Measurements from ENCODE around the gene KLF15. TPM values are rescaled to one million over a fixed set of nuclear protein-coding genes. Genes with fewer than 3 reads are reported as not detected.

The KLF15 gene
- total and polyA plus RNA-seq, 2 of the 4 experiments (the other 2 are of a cell fraction) = 0.18 to 0.24 TPM

- dilution Hi-C loops (cut with HindIII; ENCODE audit: low sequenced_read_pairs, unreplicated experiment) (no loop called here), in situ Hi-C loops (cut with MboI; ENCODE audit: low sequenced_read_pairs) (no loop called here), intact Hi-C loops (cut with micrococcal nuclease) (no loop called here)
- H2AFZ ChIP-seq (replicated peaks; ENCODE audit: low read length, poor library complexity) = no peak overlapping the region
- H3K9me1 ChIP-seq (ENCODE audit: insufficient read depth, low read length) = no peaks in the 10 kb centered on the region
- no peaks in the 10 kb centered on the region for H3K79me1 ChIP-seq (ENCODE audit: low read depth in 1 of 2, low read length in 2 of 2)
- no peak overlapping the region for H3K23ac ChIP-seq (ENCODE audit: low read depth, low read length)
- TF ChIP-seq SMC3 (IDR thresholded peaks at IDR 0.05; ENCODE audit: low read depth, low read length) (no peak), POLR2A (IDR thresholded peaks at IDR 0.05; ENCODE audit: low read depth, low read length) (no peak), BHLHE40 (IDR thresholded peaks at IDR 0.05; ENCODE audit: low read depth, low read length) (no peak), FOS (IDR thresholded peaks at IDR 0.05; ENCODE audit: low read depth, low read length) (no peak), MXI1 (IDR thresholded peaks at IDR 0.05; ENCODE audit: borderline replicate concordance, low read depth, low read length) (no peak), RAD21 (IDR thresholded peaks at IDR 0.05; ENCODE audit: low read length) (no peak), NFE2L2 (IDR thresholded peaks at IDR 0.05; ENCODE audit: low read depth, low read length) (no peak), ELK1 (IDR thresholded peaks at IDR 0.05; ENCODE audit: borderline replicate concordance, low read depth, low read length) (no peak), RFX5 (IDR thresholded peaks at IDR 0.05; ENCODE audit: low read depth, low read length) (no peak), CTCF (conservative IDR thresholded peaks at IDR 0.05; ENCODE audit: low read depth, low read length) (no peak), MAZ (IDR thresholded peaks at IDR 0.05; ENCODE audit: borderline replicate concordance, low read depth, low read length) (no peak), RCOR1 (IDR thresholded peaks at IDR 0.05; ENCODE audit: insufficient replicate concordance, low read length) (no peak), CHD1 (IDR thresholded peaks at IDR 0.05; ENCODE audit: low read depth, low read length) (no peak), USF2 (IDR thresholded peaks at IDR 0.05; ENCODE audit: low read depth, low read length) (no peak), CEBPB (IDR thresholded peaks at IDR 0.05; ENCODE audit: low read depth, low read length) (no peak)
- peaks cover 48% of the 10 kb centered on the region for H3K27me3 ChIP-seq (ENCODE audit: control insufficient read depth, insufficient read depth, low read length)
- H4K5ac ChIP-seq (ENCODE audit: low read depth, low read length) = no peak overlapping the region
- no peak overlapping the region for H2BK20ac ChIP-seq (ENCODE audit: low read depth, low read length)
- no peak overlapping the region for H3K4me3 ChIP-seq (ENCODE audit: insufficient read depth, low read depth, low read length)
- H3K56ac ChIP-seq (ENCODE audit: extremely low read depth, insufficient read depth, low read length) = no peak overlapping the region
- H2AK5ac ChIP-seq (ENCODE audit: low read depth, low read length) = no peak overlapping the region
- H2AK9ac ChIP-seq (replicated peaks; ENCODE audit: low read depth, low read length, poor library complexity) = no peak overlapping the region
- H2BK120ac ChIP-seq (ENCODE audit: low read depth, low read length) = no peak overlapping the region
- ATAC-seq (ENCODE audit: low read depth) (no peak), DNase-seq (no peak)
- no peak overlapping the region for H3K4ac ChIP-seq (ENCODE audit: low read depth, low read length)
- H4K20me1 ChIP-seq (ENCODE audit: insufficient read depth, low read length) = no peaks in the 10 kb centered on the region
- no peaks in the 10 kb centered on the region for H3K4me1 ChIP-seq (ENCODE audit: control insufficient read depth, insufficient read depth, low read length)
- no peak overlapping the region for H3K9ac ChIP-seq (ENCODE audit: low read depth, low read length)
- no peaks in the 10 kb centered on the region for H3K36me3 ChIP-seq (ENCODE audit: control insufficient read depth, insufficient read depth, low read length)
- ChIA-PET CTCF (no interaction called here), POLR2A (ENCODE audit: unreplicated experiment) (interaction anchor here (0.5 kb wide), 1 partner anchor 48 kb away, joined by 3 read pairs; no protein-coding TSS in a partner anchor)
- no peak overlapping the region for H2BK15ac ChIP-seq (ENCODE audit: low read depth, low read length)
- no peak overlapping the region for H4K91ac ChIP-seq (ENCODE audit: insufficient read depth, low read depth, low read length)
- H3K18ac ChIP-seq (ENCODE audit: low read depth, low read length) = no peak overlapping the region
- no TSS peak for BruUV-seq (replicated peaks)
- no peak overlapping the region for H3K14ac ChIP-seq (replicated peaks; ENCODE audit: low read depth, low read length)
- H3K9me3 ChIP-seq (ENCODE audit: control insufficient read depth, insufficient read depth, low read length) = peaks cover 2% of the 10 kb centered on the region; the same call in 1 of the 2 replicates
- no peak overlapping the region for H2BK5ac ChIP-seq (ENCODE audit: low read depth, low read length, poor library complexity, severe bottlenecking)
- 82% methylated on average over 3 of the region's 9 CpGs; no CpG with 5 or more reads in 1 of the 2 experiments for WGBS, 2 experiments (ENCODE audit: extremely low coverage in 2 of 2, insufficient read length in 1 of 2)
- no peak overlapping the region for H3K4me2 ChIP-seq (ENCODE audit: low read depth, low read length)
- H4K8ac ChIP-seq (ENCODE audit: low read depth in 2 of 2, low read length in 2 of 2) = no peak overlapping the region
- no peak overlapping the region for H3K27ac ChIP-seq (ENCODE audit: insufficient read depth, low read length)
Measured at GRCh38 chr3:126364130-126364695, 7.0 kb upstream of the KLF15 start.
